Gastrocnemius medialis (tissue), 4 donors: ENCODE measurements around the gene UBXN2A.

Source experiments
- POLR2A ChIP-seq, 2 donors: fragments of 450-650 bp; IDR thresholded peaks; one replicate each; pipeline ENCODE4 v1.6.1; 2017; ENCODE audit warnings: antibody characterized with exemption in 2 of 2, mild to moderate bottlenecking in 2 of 2, moderate library complexity in 2 of 2
- TF ChIP-seq, protein P1 (sequence below), 5 experiments: fragments of 450-650 bp in 3 of 5; fragments of 200-600 bp in 2 of 5; sonication (generic) in 2 of 5; IDR thresholded peaks in 4 of 5; conservative IDR thresholded peaks in 1 of 5; 1 replicate in 4 of 5; 2 replicates in 1 of 5; pipeline ENCODE4 v1.5.1; 2016 to 2019; ENCODE audit warnings: antibody characterized with exemption in 5 of 5, mild to moderate bottlenecking in 3 of 5, moderate library complexity in 3 of 5

GRCh38 chr2:23944976-23945375, 4.7 kb downstream of the UBXN2A start:
- TF ChIP-seq, protein P1, sequence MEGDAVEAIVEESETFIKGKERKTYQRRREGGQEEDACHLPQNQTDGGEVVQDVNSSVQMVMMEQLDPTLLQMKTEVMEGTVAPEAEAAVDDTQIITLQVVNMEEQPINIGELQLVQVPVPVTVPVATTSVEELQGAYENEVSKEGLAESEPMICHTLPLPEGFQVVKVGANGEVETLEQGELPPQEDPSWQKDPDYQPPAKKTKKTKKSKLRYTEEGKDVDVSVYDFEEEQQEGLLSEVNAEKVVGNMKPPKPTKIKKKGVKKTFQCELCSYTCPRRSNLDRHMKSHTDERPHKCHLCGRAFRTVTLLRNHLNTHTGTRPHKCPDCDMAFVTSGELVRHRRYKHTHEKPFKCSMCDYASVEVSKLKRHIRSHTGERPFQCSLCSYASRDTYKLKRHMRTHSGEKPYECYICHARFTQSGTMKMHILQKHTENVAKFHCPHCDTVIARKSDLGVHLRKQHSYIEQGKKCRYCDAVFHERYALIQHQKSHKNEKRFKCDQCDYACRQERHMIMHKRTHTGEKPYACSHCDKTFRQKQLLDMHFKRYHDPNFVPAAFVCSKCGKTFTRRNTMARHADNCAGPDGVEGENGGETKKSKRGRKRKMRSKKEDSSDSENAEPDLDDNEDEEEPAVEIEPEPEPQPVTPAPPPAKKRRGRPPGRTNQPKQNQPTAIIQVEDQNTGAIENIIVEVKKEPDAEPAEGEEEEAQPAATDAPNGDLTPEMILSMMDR (IDR thresholded peaks at IDR 0.05 in 4 of 5, conservative IDR thresholded peaks at IDR 0.05 in 1 of 5), result no peak
- TF ChIP-seq POLR2A (IDR thresholded peaks at IDR 0.05), result no peak
